Neural cell (in vitro differentiated cells): Measurements from ENCODE around the gene PCDH18. TPM values are rescaled to one million over a fixed set of nuclear protein-coding genes. Genes with fewer than 3 reads are reported as not detected.
"Not testable (repeated sequence)": the region's sequence is repeated elsewhere in the genome, so short reads cannot be mapped to it uniquely, and the experiment has no call there.

ENCODE experiments used
- H2AFZ ChIP-seq: fragments of 200-600, 300-800 bp; sonication (generic), shearing (Covaris generic); 2 replicates; pipeline ENCODE4 v1.6.0; 2014; ENCODE audit warnings: low read depth, mild to moderate bottlenecking, antibody characterized with exemption, low read length, moderate library complexity
- H3F3A ChIP-seq: fragments of 200-600 bp; shearing (Covaris generic); 2 replicates; pipeline ENCODE4 v1.6.1; 2016; ENCODE audit warnings: mild to moderate bottlenecking, moderate library complexity, mixed read lengths, antibody characterized with exemption, low read length; ENCODE audit not compliant: insufficient read depth, poor library complexity, severe bottlenecking
- H3K27ac ChIP-seq: fragments of 200-600, 300-800 bp; sonication (generic), shearing (Covaris generic); 2 replicates; pipeline ENCODE4 v1.5.1; 2014; ENCODE audit warnings: mild to moderate bottlenecking, low read length, moderate library complexity
- H3K27me3 ChIP-seq: fragments of 300-800, 200-600 bp; sonication (generic), shearing (Covaris generic); 2 replicates; pipeline ENCODE4 v1.6.0; 2014; ENCODE audit warnings: mild to moderate bottlenecking, low read depth, low read length, moderate library complexity; ENCODE audit not compliant: insufficient read depth
- H3K36me3 ChIP-seq: fragments of 300-800, 200-600 bp; sonication (generic), shearing (Covaris generic); 2 replicates; pipeline ENCODE4 v1.5.1; 2014; ENCODE audit warnings: mild to moderate bottlenecking, antibody characterized with exemption, low read length, moderate library complexity; ENCODE audit not compliant: insufficient read depth
- H3K4me2 ChIP-seq: fragments of 300-800, 200-600 bp; sonication (generic), shearing (Covaris generic); 2 replicates; pipeline ENCODE4 v1.6.0; 2014; ENCODE audit warnings: mild to moderate bottlenecking, low read length
- H3K4me3 ChIP-seq: fragments of 300-800, 200-600 bp; sonication (generic), shearing (Covaris generic); 2 replicates; pipeline ENCODE4 v1.5.1; 2014; ENCODE audit warnings: mild to moderate bottlenecking, low read length, moderate library complexity
- H3K79me2 ChIP-seq: fragments of 200-600 bp; shearing (Covaris generic); replicated peaks from 2 replicates; pipeline ENCODE4 v1.6.0; 2014; ENCODE audit warnings: mild to moderate bottlenecking, low read length, moderate library complexity; ENCODE audit not compliant: insufficient read depth
- H3K9ac ChIP-seq: fragments of 300-800, 200-600 bp; sonication (generic), shearing (Covaris generic); 2 replicates; pipeline ENCODE4 v1.6.1; 2016; ENCODE audit warnings: mild to moderate bottlenecking, low read length, mixed read lengths
- H3K9me2 ChIP-seq: fragments of 200-600 bp; shearing (Covaris generic); 2 replicates; pipeline ENCODE4 v1.6.1; 2016; ENCODE audit warnings: mild to moderate bottlenecking, low read length, mixed read lengths; ENCODE audit not compliant: insufficient read depth
- H3K9me3 ChIP-seq: fragments of 200-600, 300-800 bp; sonication (generic), shearing (Covaris generic); 2 replicates; pipeline ENCODE4 v1.6.1; 2016; ENCODE audit warnings: mild to moderate bottlenecking, mixed run types, low read length, moderate library complexity, mixed read lengths
- H4K20me1 ChIP-seq: fragments of 200-600 bp; shearing (Covaris generic); 2 replicates; pipeline ENCODE4 v1.6.1; 2016; ENCODE audit warnings: mild to moderate bottlenecking, mixed run types; ENCODE audit not compliant: insufficient read depth
- CTCF ChIP-seq: fragments of 450-650 bp; IDR thresholded peaks from 2 replicates; pipeline ENCODE4 v1.5.1; 2014; ENCODE audit warnings: antibody characterized with exemption, mild to moderate bottlenecking, moderate library complexity; ENCODE audit not compliant: poor library complexity, severe bottlenecking
- EP300 ChIP-seq: fragments of 450-650 bp; conservative IDR thresholded peaks from 2 replicates; pipeline ENCODE4 v1.6.1; 2014; ENCODE audit warnings: antibody characterized with exemption, mild to moderate bottlenecking, moderate library complexity; ENCODE audit not compliant: poor library complexity, severe bottlenecking
- EZH2 ChIP-seq: fragments of 200-600, 300-800 bp; shearing (Covaris generic), sonication (generic); IDR thresholded peaks from 2 replicates; pipeline ENCODE4 v1.6.1; 2014; ENCODE audit warnings: antibody characterized with exemption, low read length, borderline replicate concordance, mild to moderate bottlenecking; ENCODE audit not compliant: insufficient read depth, poor library complexity, severe bottlenecking
- MXI1 ChIP-seq: fragments of 450-650 bp; conservative IDR thresholded peaks from 2 replicates; pipeline ENCODE4 v1.6.1; 2014; ENCODE audit warnings: antibody characterized with exemption, mild to moderate bottlenecking; ENCODE audit not compliant: poor library complexity, severe bottlenecking
- POLR2AphosphoS5 ChIP-seq: IDR thresholded peaks from 2 replicates; pipeline ENCODE4 v1.6.1; 2012
- RAD21 ChIP-seq: fragments of 450-650 bp; conservative IDR thresholded peaks from 2 replicates; pipeline ENCODE4 v1.6.1; 2014; ENCODE audit warnings: antibody characterized with exemption, mild to moderate bottlenecking, moderate library complexity
- REST ChIP-seq: IDR thresholded peaks from 2 replicates; pipeline ENCODE4 v1.6.1; 2012; ENCODE audit warnings: borderline replicate concordance
- SMC3 ChIP-seq: fragments of 450-650 bp; conservative IDR thresholded peaks from 2 replicates; pipeline ENCODE4 v1.6.1; 2014; ENCODE audit warnings: antibody characterized with exemption, mild to moderate bottlenecking, moderate library complexity; ENCODE audit not compliant: poor library complexity
- TAF1 ChIP-seq: IDR thresholded peaks from 2 replicates; pipeline ENCODE4 v1.6.1; 2012; ENCODE audit warnings: low read depth
- polyA plus RNA-seq: library from polyadenylated mRNA; depleted of rRNA; stranded (reverse); fragments of >200 nt; gene quantifications from 2 replicates; pipeline ENCODE4 v1.2.3, GENCODE V29; 2014

PCDH18 gene
- polyA plus RNA-seq, 1 donor from 2014 or later, result 0.09 TPM

- TF ChIP-seq SMC3 (no peak), REST (no peak), POLR2AphosphoS5 (no peak), TAF1 (no peak), EZH2 (no peak), MXI1 (no peak), EP300 (no peak), CTCF (no peak), RAD21 (no peak)
- Histone ChIP-seq H3K27me3 (no peaks in the 10 kb centered on the region), H3F3A (no peaks in the 10 kb centered on the region)
Observed at GRCh38 chr4:137540356-137540755, 8.1 kb upstream of the PCDH18 start.

GRCh38 chr4:137538526-137538925 lies 6.2 kb upstream of the PCDH18 start:
- H3K9me3 ChIP-seq, result no peaks in the 10 kb centered on the region
- H3K4me2 ChIP-seq, result no peak overlapping the region
- no peaks in the 10 kb centered on the region for H3F3A ChIP-seq
- H3K9me2 ChIP-seq, result no peaks in the 10 kb centered on the region
- H2AFZ ChIP-seq, result no peak overlapping the region
- H3K4me3 ChIP-seq, result no peak overlapping the region
- no peak overlapping the region for H3K27ac ChIP-seq
- H3K36me3 ChIP-seq, result no peaks in the 10 kb centered on the region
- TF ChIP-seq REST (no peak), MXI1 (no peak), SMC3 (no peak), EZH2 (no peak), CTCF (no peak), TAF1 (no peak), EP300 (no peak), RAD21 (no peak), POLR2AphosphoS5 (no peak)
- H3K27me3 ChIP-seq, result no peaks in the 10 kb centered on the region
- H4K20me1 ChIP-seq, result no peaks in the 10 kb centered on the region
- H3K79me2 ChIP-seq, result no peaks in the 10 kb centered on the region
- no peak overlapping the region for H3K9ac ChIP-seq

More at GRCh38 chr4:137540356-137540755, 8.1 kb upstream of the PCDH18 start:
- H3K9me2 ChIP-seq, result no peaks in the 10 kb centered on the region
- H4K20me1 ChIP-seq, result no peaks in the 10 kb centered on the region
- H3K36me3 ChIP-seq, result no peaks in the 10 kb centered on the region
- no peaks in the 10 kb centered on the region for H3K79me2 ChIP-seq
- no peak overlapping the region for H3K4me2 ChIP-seq
- no peak overlapping the region for H3K4me3 ChIP-seq
- no peak overlapping the region for H2AFZ ChIP-seq
- H3K9ac ChIP-seq, result no peak overlapping the region
- no peaks in the 10 kb centered on the region for H3K9me3 ChIP-seq
- no peak overlapping the region for H3K27ac ChIP-seq

GRCh38 chr4:137537807-137538206 lies 5.5 kb upstream of the PCDH18 start:
- not testable (repeated sequence) for H3K27ac ChIP-seq, H4K20me1 ChIP-seq, H3K79me2 ChIP-seq, H3K36me3 ChIP-seq, H3K27me3 ChIP-seq, H3K9me3 ChIP-seq, H3K9me2 ChIP-seq, H3K9ac ChIP-seq, H3K4me3 ChIP-seq, H3K4me2 ChIP-seq, H2AFZ ChIP-seq, H3F3A ChIP-seq
